Measurements from ENCODE around the gene PIGR. TPM values are rescaled to one million over a fixed set of nuclear protein-coding genes. Genes with fewer than 3 reads are reported as not detected.

Gene PIGR
- total and polyA plus RNA-seq, 2 donors (not counting 3 experiments of a cell fraction or from before 2014, with no cell fraction given) = not detected

DNA sequence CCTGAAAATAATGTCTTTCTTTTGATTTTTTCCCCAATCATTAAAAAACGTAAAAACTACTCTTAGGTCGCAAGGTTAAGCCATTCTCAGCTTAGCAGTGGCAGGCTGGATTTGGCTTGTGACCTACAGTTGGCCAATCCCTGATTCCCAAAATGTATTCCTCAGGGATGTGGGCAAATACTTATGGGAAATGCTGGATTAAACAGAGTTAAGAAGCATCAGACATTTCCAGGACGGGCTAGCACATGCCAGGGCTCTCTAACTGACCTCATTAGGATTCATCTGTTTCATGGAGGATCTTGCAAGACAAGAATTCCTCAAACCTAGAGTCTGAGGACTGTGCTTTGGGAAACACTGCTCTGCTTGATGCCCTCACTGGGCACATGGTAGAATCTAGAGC lies 50.0 kb downstream of the PIGR start:
- ChIA-PET POLR2A (no interaction called here), CTCF (interaction anchor here (2.8 kb wide), 1 partner anchor 16 kb away, joined by 10 read pairs; no protein-coding TSS in a partner anchor)
- Histone ChIP-seq H3K4me2 (ENCODE audit: insufficient read depth, low read length) (no peak overlapping the region), H3K36me3 (ENCODE audit: control insufficient read depth in 2 of 2, extremely low read depth in 1 of 2, insufficient read depth in 2 of 2, low read length in 2 of 2) (no peaks in the 10 kb centered on the region), H4K20me1 (replicated peaks; ENCODE audit: control insufficient read depth, extremely low read depth, insufficient read depth, low read length) (no peaks in the 10 kb centered on the region), H3K9me3 (replicated peaks; ENCODE audit: control insufficient read depth, insufficient read depth, low read length) (no peaks in the 10 kb centered on the region), H2AFZ (ENCODE audit: low read depth, low read length) (no peak overlapping the region), H3K79me2 (ENCODE audit: control insufficient read depth, insufficient read depth, low read length) (no peaks in the 10 kb centered on the region), H3K27me3 (ENCODE audit: control insufficient read depth in 2 of 2, insufficient read depth in 2 of 2, low read length in 2 of 2) (peaks cover 0 to 5% of the 10 kb centered on the region in 2 experiments), H3K27ac (ENCODE audit: insufficient read depth, low read depth, low read length) (no peak overlapping the region), H3K9me1 (replicated peaks; ENCODE audit: control insufficient read depth, extremely low read depth, insufficient read depth, low read length) (no peaks in the 10 kb centered on the region), H3K4me3 (replicated peaks in 1 of 3; ENCODE audit: insufficient read depth in 1 of 3, low read depth in 1 of 3, low read length in 3 of 3) (no peak overlapping the region), H3K4me1 (ENCODE audit: control insufficient read depth, extremely low read depth, insufficient read depth, low read length) (no peaks in the 10 kb centered on the region), H3K9ac (replicated peaks; ENCODE audit: extremely low read depth, insufficient read depth, low read length) (no peak overlapping the region)
- BruUV-seq (replicated peaks) = no TSS peak
- DNase-seq (ENCODE audit: low read depth, low spot score) (no peak), FAIRE-seq (no peak)
- intact Hi-C loops (cut with micrococcal nuclease) (no loop called here), dilution Hi-C loops (cut with MboI; ENCODE audit: extremely low pct_ligation_motif_present, low sequenced_read_pairs) (no loop called here)
- TF ChIP-seq MYC (IDR thresholded peaks at IDR 0.05; ENCODE audit: low read depth, low read length) (no peak), GATA2 (IDR thresholded peaks at IDR 0.05; ENCODE audit: insufficient read depth, insufficient read length, low read depth, low read length) (no peak), POLR2AphosphoS5 (IDR thresholded peaks at IDR 0.05; ENCODE audit: insufficient read depth, low read depth, low read length) (no peak), EZH2 (IDR thresholded peaks at IDR 0.05; ENCODE audit: borderline replicate concordance, low read depth, low read length, severe bottlenecking) (no peak), MAX (IDR thresholded peaks at IDR 0.05; ENCODE audit: insufficient read depth, insufficient read length) (no peak)

DNA sequence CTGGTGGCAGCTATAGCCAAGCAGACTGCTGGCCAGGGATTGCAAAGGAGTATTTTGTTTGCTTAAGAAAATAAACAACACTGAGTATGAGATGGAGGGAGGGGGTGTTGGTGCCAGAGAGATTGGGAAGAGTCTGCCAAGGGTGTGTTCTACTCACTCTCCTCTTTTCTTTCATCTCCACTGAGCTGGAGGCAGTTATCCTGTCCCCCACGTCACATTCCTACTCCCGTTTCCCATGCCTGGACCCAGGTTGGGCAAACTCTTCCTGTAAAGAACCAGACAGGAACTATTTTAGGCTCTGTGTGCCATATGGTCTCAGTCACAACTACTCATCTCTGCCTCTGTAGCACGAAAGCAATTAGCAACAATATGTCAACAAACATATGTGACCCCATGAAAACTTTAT lies 50.4 kb downstream of the PIGR start:
- intact Hi-C loops (cut with micrococcal nuclease) (no loop called here), dilution Hi-C loops (cut with MboI; ENCODE audit: extremely low pct_ligation_motif_present, low sequenced_read_pairs) (no loop called here)
- POLR2A ChIA-PET = no interaction called here
- no peak for TF ChIP-seq MAX (IDR thresholded peaks at IDR 0.05; ENCODE audit: insufficient read depth, insufficient read length)
- no peak for TF ChIP-seq JUN (IDR thresholded peaks at IDR 0.05; ENCODE audit: borderline replicate concordance, insufficient read depth, insufficient read length, low read depth)
- Histone ChIP-seq H3K4me2 (ENCODE audit: insufficient read depth, low read length) (no peak overlapping the region), H3K9me1 (replicated peaks; ENCODE audit: control insufficient read depth, extremely low read depth, insufficient read depth, low read length) (no peaks in the 10 kb centered on the region), H3K9ac (replicated peaks; ENCODE audit: extremely low read depth, insufficient read depth, low read length) (no peak overlapping the region), H3K9me3 (replicated peaks; ENCODE audit: control insufficient read depth, insufficient read depth, low read length) (no peaks in the 10 kb centered on the region), H3K79me2 (ENCODE audit: control insufficient read depth, insufficient read depth, low read length) (no peaks in the 10 kb centered on the region), H4K20me1 (replicated peaks; ENCODE audit: control insufficient read depth, extremely low read depth, insufficient read depth, low read length) (no peaks in the 10 kb centered on the region), H2AFZ (ENCODE audit: low read depth, low read length) (no peak overlapping the region), H3K27ac (ENCODE audit: insufficient read depth, low read depth, low read length) (no peak overlapping the region), H3K27me3 (ENCODE audit: control insufficient read depth in 2 of 2, insufficient read depth in 2 of 2, low read length in 2 of 2) (peaks cover 0 to 5% of the 10 kb centered on the region in 2 experiments), H3K4me1 (ENCODE audit: control insufficient read depth, extremely low read depth, insufficient read depth, low read length) (no peaks in the 10 kb centered on the region), H3K4me3 (replicated peaks in 1 of 3; ENCODE audit: insufficient read depth in 1 of 3, low read depth in 1 of 3, low read length in 3 of 3) (no peak overlapping the region), H3K36me3 (ENCODE audit: control insufficient read depth in 2 of 2, extremely low read depth in 1 of 2, insufficient read depth in 2 of 2, low read length in 2 of 2) (no peaks in the 10 kb centered on the region)
- no peak for FAIRE-seq
- BruUV-seq (replicated peaks) = no TSS peak
- CTCF ChIA-PET = interaction anchor here (1.1 to 2.8 kb wide), 2 partner anchors 16 to 17 kb away, joined by 4 to 10 read pairs; no protein-coding TSS in a partner anchor
- DNase-seq (ENCODE audit: low read depth, low spot score) = no peak

Measured in endothelial cell of umbilical vein (primary cell).